ENCODE measurements around the gene SOHLH2. TPM values are rescaled to one million over a fixed set of nuclear protein-coding genes. Genes with fewer than 3 reads are reported as not detected.

SOHLH2 gene
- total RNA-seq, 1 experiment from 2014 or later: 1.6 TPM

DNA sequence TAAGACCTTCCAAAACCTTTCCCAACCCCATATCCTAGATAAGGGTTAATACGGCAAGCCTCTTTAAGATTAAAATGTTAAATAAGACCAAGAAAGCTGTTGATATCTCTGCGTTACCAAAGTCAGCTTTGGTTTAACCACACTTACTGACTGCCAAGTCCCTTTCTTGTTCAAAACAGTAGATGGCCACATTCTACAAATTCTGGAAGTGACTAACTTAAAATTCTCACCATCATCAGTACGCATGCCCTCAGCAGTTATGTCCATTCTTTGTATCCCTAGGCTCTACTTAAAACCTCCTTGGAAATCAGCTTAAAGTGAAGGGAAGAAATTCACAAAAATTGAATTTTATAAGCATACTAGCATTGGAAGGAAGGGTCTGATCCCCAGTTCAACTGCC, 23.6 kb downstream of the SOHLH2 start:
- intact Hi-C loops (cut with micrococcal nuclease; ENCODE audit: unreplicated experiment): no loop called here
- TF ChIP-seq, protein P1, sequence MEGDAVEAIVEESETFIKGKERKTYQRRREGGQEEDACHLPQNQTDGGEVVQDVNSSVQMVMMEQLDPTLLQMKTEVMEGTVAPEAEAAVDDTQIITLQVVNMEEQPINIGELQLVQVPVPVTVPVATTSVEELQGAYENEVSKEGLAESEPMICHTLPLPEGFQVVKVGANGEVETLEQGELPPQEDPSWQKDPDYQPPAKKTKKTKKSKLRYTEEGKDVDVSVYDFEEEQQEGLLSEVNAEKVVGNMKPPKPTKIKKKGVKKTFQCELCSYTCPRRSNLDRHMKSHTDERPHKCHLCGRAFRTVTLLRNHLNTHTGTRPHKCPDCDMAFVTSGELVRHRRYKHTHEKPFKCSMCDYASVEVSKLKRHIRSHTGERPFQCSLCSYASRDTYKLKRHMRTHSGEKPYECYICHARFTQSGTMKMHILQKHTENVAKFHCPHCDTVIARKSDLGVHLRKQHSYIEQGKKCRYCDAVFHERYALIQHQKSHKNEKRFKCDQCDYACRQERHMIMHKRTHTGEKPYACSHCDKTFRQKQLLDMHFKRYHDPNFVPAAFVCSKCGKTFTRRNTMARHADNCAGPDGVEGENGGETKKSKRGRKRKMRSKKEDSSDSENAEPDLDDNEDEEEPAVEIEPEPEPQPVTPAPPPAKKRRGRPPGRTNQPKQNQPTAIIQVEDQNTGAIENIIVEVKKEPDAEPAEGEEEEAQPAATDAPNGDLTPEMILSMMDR (conservative IDR thresholded peaks at IDR 0.05; ENCODE audit: low read depth, low read length): no peak
- no peak for TF ChIP-seq EZH2 (IDR thresholded peaks at IDR 0.05; ENCODE audit: borderline replicate concordance, low read depth, low read length, poor library complexity, severe bottlenecking)
- ChIA-PET CTCF (no interaction called here), POLR2A (ENCODE audit: low non-redundant PET) (no interaction called here)
- Histone ChIP-seq H3K4me3 (ENCODE audit: low read depth, low read length, poor library complexity, severe bottlenecking) (no peak overlapping the region), H3K4me1 (ENCODE audit: insufficient read depth, low read length, poor library complexity, severe bottlenecking) (peaks cover 5% of the 10 kb centered on the region), H3K27ac (ENCODE audit: low read depth, low read length, poor library complexity, severe bottlenecking) (no peak overlapping the region), H3K27me3 (replicated peaks; ENCODE audit: insufficient read depth, low read depth, low read length, poor library complexity) (no peaks in the 10 kb centered on the region), H3K36me3 (ENCODE audit: insufficient read depth, low read length, poor library complexity, severe bottlenecking) (no peaks in the 10 kb centered on the region), H3K9me3 (ENCODE audit: low read depth, low read length, poor library complexity, severe bottlenecking) (no peaks in the 10 kb centered on the region)
- DNase-seq (ENCODE audit: low spot score): no peak
- BruUV-seq (replicated peaks): no TSS peak

DNA sequence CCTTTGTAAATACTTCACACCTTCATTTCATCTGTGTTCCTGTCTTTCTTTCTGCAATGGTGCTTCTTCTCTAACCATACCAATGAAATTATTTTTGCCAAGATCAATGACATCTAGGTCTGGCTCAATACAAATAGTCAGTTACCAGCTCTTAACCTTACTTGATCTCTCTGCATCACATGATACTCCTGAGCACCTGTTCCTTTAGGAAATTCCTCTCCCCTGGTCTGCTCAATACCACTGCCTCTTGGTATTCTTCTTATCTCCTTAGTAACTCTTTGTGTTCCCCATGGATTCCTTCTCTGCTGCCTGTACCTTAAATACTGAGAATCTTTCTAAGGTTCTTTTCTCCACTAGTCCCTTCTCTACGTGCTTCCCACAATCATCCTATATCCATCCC, 25.9 kb downstream of the SOHLH2 start:
- intact Hi-C loops (cut with micrococcal nuclease; ENCODE audit: unreplicated experiment): no loop called here
- Histone ChIP-seq H3K9me3 (ENCODE audit: low read depth, low read length, poor library complexity, severe bottlenecking) (no peaks in the 10 kb centered on the region), H3K27ac (ENCODE audit: low read depth, low read length, poor library complexity, severe bottlenecking) (no peak overlapping the region), H3K36me3 (ENCODE audit: insufficient read depth, low read length, poor library complexity, severe bottlenecking) (no peaks in the 10 kb centered on the region), H3K27me3 (replicated peaks; ENCODE audit: insufficient read depth, low read depth, low read length, poor library complexity) (no peaks in the 10 kb centered on the region), H3K4me3 (ENCODE audit: low read depth, low read length, poor library complexity, severe bottlenecking) (no peak overlapping the region), H3K4me1 (ENCODE audit: insufficient read depth, low read length, poor library complexity, severe bottlenecking) (peaks cover 5% of the 10 kb centered on the region)
- DNase-seq (ENCODE audit: low spot score): no peak
- ChIA-PET CTCF (no interaction called here), POLR2A (ENCODE audit: low non-redundant PET) (no interaction called here)
- BruUV-seq (replicated peaks): no TSS peak
- TF ChIP-seq, protein P1 (conservative IDR thresholded peaks at IDR 0.05; ENCODE audit: low read depth, low read length): no peak
- TF ChIP-seq EZH2 (IDR thresholded peaks at IDR 0.05; ENCODE audit: borderline replicate concordance, low read depth, low read length, poor library complexity, severe bottlenecking): no peak

DNA sequence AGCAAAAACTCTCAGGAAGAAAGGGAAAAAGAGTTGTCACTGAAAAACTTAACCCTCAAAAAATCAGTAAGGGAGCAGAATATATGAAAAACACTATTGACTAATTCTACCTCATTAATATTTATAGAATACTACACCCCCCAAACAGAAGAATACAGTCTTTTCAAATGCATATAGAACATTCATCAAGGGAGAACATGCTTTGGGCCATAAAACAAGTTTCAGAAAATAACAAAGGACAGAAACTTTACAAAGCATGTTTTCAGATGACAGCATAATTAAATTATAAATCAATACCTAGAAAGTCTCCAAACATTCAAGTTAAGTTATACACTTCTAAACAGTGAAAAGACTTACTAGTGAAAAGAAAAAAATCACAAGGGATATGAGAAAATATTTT, 30.5 kb downstream of the SOHLH2 start:
- no peaks in the 10 kb centered on the region for H3K4me1 ChIP-seq (ENCODE audit: insufficient read depth, low read length, poor library complexity, severe bottlenecking)
- ChIA-PET CTCF (interaction anchor here (0.6 kb wide), 1 partner anchor 195 kb away, joined by 4 read pairs; no protein-coding TSS in a partner anchor), POLR2A (ENCODE audit: low non-redundant PET) (no interaction called here)
- intact Hi-C loops (cut with micrococcal nuclease; ENCODE audit: unreplicated experiment): no loop called here
- BruUV-seq (replicated peaks): no TSS peak
- no peak overlapping the region for H3K4me3 ChIP-seq (ENCODE audit: low read depth, low read length, poor library complexity, severe bottlenecking)
- H3K9me3 ChIP-seq (ENCODE audit: low read depth, low read length, poor library complexity, severe bottlenecking): no peaks in the 10 kb centered on the region
- DNase-seq (ENCODE audit: low spot score): no peak
- no peaks in the 10 kb centered on the region for H3K27me3 ChIP-seq (replicated peaks; ENCODE audit: insufficient read depth, low read depth, low read length, poor library complexity)
- H3K27ac ChIP-seq (ENCODE audit: low read depth, low read length, poor library complexity, severe bottlenecking): no peak overlapping the region
- TF ChIP-seq, protein P1 (conservative IDR thresholded peaks at IDR 0.05; ENCODE audit: low read depth, low read length): no peak
- no peak for TF ChIP-seq EZH2 (IDR thresholded peaks at IDR 0.05; ENCODE audit: borderline replicate concordance, low read depth, low read length, poor library complexity, severe bottlenecking)
- H3K36me3 ChIP-seq (ENCODE audit: insufficient read depth, low read length, poor library complexity, severe bottlenecking): no peaks in the 10 kb centered on the region
